Inflammatory macrophage treated with lipopolysaccharide for 4 hours (primary cell): ENCODE results near the gene LAMA2.

Source experiments
- DNase-seq: peaks from one replicate; pipeline ENCODE4 v3.0.0-alpha.2; 2020

LAMA2 gene

GRCh38 chr6:129184808-129185366 is 301.9 kb downstream of the LAMA2 start:
- no peak for DNase-seq

DNA sequence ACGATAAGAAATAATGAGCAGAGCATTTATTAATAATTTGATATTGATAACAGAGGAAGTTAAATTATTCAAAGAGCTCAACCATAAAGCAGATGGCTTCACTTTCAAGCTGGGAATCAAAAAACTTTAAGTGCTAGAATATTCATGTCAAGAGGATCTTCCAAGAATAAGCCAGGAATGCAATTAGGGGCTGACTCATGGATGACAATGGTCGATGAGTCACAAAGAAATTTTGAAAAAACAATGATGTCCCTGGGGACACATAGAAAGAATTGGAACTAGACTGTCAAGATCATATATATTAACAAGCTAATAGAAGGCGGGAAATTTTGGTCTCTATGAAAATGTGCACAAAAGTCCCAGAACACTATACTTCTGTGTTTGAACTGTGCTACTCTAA is 304.1 kb downstream of the LAMA2 start:
- no peak for DNase-seq

GRCh38 chr6:129188306-129188705 is 305.4 kb downstream of the LAMA2 start:
- DNase-seq: no peak

DNA sequence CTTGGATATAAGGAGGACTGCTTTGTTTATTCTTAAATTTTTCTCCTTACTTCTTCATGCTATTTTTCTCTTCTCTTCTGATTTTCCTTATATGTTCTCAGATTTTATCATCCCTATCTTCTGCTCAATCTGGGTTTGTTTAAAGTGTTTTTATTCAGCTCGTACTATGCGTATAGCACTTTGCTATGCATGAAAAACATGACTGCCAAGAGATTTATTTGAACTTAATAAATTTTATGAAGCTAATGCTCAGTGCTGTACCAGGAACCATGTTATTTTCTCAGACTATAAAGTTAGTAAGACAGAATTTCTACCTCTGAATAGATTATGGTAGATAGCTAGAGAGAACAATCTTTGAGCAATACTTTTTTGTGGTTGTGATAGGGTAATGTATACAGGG is 305.9 kb downstream of the LAMA2 start:
- DNase-seq: no peak

DNA sequence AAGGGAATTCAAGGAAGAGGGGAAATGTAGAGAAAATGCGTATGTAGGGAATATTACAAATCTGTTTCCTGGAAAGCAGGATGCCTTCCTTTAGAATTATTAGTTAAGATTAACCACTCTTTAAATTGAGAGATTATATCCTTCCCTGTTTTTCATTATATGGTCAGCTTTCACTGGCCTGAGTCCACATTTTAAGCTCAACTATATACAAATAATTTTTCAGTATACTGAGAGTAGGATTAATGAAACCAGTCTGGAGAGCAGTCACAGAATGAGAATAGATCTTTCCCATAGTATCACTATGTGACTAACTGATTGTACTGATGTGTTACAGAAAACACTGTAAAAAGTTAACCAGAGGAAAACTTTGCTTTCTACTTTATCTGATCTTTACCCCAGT is 306.3 kb downstream of the LAMA2 start:
- DNase-seq: no peak

DNA sequence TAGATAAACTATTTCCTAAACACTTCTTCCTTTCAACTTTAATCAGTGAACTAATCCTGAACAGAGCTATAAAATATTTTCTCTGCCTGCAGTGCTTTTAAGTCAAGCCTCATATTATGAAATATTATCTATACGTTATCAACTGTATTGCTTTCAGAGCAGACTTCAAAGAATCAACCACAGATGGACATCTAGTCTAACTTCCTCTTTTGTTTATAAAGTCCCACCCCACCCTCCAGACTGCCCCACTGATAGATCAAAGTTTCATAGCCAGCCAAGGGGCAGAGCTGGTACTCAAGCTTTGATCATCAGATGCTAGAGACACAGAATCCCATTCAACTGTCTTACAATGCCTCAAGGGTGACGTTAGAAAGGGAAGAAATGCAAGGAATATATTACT is 308.3 kb downstream of the LAMA2 start:
- DNase-seq: no peak

- DNase-seq: no peak
Measured at GRCh38 chr6:129192458-129192989, 309.6 kb downstream of the LAMA2 start.

GRCh38 chr6:129194306-129194941 is 311.5 kb downstream of the LAMA2 start:
- no peak for DNase-seq

DNA sequence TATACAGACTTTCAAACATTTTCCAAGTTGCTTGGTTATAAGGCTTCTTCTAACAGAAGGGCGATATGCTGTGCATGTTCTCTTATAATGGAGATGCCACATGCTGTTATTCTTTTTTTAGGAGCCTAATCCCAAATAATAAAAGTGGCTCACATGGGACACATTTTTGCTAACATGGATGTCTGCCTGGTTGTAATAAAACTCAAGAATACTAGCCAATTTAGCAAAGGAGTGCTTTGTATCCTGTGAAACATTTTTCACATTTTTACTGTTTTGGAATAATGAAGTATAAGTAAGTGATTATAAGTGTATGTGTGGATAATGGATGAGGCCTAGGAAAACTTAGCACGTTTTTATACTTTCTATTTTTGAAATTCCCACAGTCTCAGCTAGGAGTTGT is 312.2 kb downstream of the LAMA2 start:
- DNase-seq: no peak

DNA sequence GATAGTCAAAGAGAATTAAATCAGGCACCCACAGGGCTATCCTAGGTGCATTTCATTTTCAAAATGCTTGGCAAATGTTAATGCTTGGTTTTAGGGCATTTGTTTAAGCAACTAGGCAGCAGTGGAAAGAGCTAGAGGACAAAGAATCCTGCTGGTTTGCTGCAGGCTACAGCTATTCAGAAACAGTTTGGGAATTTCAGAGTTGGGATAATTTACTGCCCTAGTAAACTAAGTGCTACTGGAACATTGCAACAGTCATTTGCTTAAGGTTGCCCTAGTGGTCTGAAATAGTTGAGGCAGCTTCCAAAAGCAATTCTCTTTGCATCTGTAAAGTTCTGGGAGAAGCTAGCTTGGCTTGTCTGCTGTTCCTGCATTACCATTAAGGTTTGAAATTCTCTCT is 312.7 kb downstream of the LAMA2 start:
- no peak for DNase-seq

GRCh38 chr6:129197154-129197553 is 314.2 kb downstream of the LAMA2 start:
- DNase-seq: no peak

GRCh38 chr6:129200151-129200550 is 317.2 kb downstream of the LAMA2 start:
- DNase-seq: no peak

DNA sequence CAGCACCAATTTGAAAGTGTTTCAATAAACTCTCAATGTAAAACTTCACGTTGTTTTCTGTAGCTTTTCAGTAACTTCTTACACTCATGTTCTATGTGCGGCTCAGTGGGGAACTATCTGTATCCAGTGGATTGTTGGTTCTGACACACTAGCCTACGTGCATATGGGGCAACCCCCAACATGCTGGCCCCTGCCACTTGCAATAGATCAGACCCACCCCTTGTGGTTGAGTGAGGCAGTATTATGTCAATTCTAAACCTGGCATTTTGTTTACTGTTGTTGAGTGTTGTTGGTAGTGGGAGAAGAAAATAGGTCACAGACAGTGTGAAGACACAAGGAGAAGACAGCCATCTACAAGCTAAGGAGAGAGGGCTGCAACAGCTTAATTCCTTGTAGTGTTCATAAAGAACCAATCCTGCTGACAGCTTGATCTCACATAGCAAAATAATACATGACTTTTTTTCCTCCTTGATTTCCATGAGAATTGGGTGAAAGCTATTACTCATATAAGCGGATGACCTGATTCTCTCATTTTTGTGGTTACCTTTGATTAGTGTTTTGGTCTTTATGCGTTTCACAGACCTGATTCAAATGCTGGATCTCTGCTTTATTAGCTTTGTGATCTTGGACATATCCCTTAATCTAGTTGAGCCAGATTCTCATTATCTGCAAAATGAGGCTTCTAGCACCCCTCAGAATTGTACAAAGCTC is 320.4 kb downstream of the LAMA2 start:
- no peak for DNase-seq

GRCh38 chr6:129206821-129207220 is 323.9 kb downstream of the LAMA2 start:
- no peak for DNase-seq

DNA sequence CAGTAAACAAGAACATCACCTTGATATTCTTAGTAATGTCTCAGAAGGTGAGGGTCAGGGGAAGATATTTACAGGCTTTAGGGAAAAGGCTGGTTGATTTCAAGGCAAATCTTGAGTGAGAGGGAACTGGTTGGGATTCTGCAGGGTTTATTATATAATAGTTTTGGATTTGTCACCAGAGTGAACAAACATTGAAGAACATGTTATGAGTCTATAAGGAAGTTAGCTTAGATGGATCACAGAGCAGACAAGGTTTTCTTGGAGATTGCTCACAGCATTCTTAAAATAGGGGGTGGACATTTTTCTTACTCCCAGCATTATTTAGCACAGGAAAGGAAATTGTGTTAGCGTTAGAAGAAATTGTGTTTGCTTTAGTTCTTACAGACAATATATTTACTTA is 324.9 kb downstream of the LAMA2 start:
- DNase-seq: no peak

DNA sequence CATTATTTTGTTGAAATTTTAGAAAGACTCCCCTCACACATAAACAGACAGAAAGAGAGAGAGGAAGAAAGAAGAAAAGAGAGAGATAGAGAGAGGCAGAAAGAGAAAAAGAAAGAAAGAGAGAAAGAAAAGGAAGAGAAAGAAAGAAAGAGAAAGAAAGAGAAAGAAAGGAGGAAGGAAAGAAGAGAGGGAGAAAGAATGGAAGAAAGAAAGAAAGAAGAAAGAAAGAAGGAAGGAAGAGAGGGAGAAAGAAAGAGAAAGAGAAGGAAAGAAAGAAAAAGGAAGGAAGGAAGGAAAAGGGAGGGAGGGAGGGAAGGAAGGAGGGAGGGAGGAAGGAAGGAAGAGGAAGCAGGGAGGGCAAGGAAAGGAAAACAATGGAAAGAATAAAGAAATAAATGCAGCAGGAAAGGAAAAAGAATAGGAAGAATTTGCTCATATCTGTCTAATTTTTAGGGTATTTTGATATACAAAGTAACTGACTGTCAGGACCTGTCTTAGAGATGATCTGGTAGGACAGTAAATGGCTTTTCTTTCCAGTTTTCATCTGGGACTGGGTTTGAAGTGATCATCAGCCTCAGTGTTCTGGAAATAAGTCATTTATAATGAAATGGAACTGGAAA is 325.6 kb downstream of the LAMA2 start:
- DNase-seq: no peak

GRCh38 chr6:129209355-129209754 is 326.4 kb downstream of the LAMA2 start:
- DNase-seq: no peak

- DNase-seq: no peak
Measured at GRCh38 chr6:129210684-129211083, 327.7 kb downstream of the LAMA2 start.

DNA sequence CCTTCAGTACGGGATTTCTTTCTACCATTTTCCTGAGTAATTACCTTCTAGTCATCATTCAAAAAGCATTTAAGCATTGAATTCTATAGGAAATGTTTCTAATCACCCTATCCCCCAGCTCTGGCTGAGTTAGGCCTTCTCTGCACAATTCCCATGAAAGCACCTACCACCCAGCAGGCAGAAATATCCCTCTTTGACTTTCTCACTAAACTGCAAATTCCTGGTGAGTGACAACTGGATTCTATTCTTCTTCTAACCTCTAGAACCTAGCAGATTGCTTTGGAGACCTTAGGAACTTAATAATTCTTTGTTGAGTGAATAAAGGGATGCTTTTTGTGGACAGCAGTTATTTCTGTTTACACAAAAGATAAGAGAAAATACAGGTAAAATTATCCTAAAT is 328.7 kb downstream of the LAMA2 start:
- no peak for DNase-seq

DNA sequence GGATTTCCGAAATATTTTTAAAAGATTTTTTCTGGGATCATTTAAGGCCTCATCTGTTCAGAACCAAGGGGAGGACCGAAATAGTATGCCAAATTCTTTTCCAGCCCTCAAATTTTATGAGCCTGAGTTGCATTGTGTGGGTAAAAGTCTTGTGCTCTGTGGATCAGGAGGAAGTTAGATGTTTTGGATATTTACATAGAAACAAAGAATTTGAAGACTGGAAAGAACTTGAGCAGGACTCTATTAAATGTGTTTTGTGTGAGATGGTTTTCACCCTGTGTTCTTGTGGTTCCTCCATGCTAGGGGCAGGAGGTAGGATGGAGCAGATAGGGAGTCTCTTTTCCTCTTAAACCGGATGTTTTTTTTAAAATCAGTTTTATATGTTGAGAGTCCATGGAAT is 329.1 kb downstream of the LAMA2 start:
- no peak for DNase-seq

- DNase-seq: no peak
Measured at GRCh38 chr6:129215246-129215645, 332.3 kb downstream of the LAMA2 start.

GRCh38 chr6:129215916-129216520 is 333.1 kb downstream of the LAMA2 start:
- DNase-seq: no peak

DNA sequence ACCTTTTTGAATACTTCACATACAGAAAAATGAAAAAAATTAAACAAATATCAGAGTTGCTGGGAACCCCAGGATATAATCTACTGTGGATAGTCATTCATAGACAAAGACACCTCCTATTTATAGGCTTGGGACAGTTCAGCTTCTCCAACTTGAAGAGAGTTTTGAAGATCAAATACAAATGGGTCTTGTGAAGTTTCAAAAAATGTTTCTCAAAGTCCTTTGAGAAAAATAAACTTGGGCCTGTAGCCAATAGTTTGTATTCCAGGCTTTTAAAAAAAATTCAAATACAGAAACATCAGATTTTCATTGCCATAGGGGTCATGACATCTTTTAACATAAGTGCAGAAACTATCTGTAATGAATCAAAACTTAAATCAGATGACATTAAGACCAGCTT is 334.8 kb downstream of the LAMA2 start:
- no peak for DNase-seq
